ENCODE measurements around the gene ANKRD11.

DNA sequence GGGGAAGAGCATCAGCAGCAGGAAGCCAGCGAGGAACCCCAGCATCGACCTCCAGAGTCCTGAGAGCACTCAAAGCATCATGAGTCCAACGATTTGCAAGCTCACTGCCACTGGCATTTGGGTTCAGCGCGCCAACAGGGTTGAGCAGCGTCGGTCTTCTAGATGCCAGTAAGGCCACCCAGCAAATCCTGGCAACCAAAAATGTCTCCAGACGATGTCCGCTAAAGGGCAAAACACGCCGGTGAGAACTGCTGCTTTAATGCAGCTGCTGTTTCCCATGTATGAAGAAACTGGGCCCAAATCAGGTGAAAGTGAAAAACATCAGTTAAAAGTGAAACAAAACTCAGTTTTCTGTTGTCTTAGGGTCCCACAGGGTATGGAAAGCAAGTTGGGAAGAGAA lies 70.2 kb downstream of the ANKRD11 start:
- TF ChIP-seq, protein P1, sequence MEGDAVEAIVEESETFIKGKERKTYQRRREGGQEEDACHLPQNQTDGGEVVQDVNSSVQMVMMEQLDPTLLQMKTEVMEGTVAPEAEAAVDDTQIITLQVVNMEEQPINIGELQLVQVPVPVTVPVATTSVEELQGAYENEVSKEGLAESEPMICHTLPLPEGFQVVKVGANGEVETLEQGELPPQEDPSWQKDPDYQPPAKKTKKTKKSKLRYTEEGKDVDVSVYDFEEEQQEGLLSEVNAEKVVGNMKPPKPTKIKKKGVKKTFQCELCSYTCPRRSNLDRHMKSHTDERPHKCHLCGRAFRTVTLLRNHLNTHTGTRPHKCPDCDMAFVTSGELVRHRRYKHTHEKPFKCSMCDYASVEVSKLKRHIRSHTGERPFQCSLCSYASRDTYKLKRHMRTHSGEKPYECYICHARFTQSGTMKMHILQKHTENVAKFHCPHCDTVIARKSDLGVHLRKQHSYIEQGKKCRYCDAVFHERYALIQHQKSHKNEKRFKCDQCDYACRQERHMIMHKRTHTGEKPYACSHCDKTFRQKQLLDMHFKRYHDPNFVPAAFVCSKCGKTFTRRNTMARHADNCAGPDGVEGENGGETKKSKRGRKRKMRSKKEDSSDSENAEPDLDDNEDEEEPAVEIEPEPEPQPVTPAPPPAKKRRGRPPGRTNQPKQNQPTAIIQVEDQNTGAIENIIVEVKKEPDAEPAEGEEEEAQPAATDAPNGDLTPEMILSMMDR (IDR thresholded peaks at IDR 0.05), result no peak
- TF ChIP-seq POLR2A (IDR thresholded peaks at IDR 0.05) (no peak), EP300 (IDR thresholded peaks at IDR 0.05) (no peak), POLR2AphosphoS5 (IDR thresholded peaks at IDR 0.05) (no peak)
